ENCODE measurements around the gene SHLD1.
"Not testable (repeated sequence)": the region's sequence is repeated elsewhere in the genome, so short reads cannot be mapped to it uniquely, and the experiment has no call there.

The SHLD1 gene

GRCh38 chr20:5797165-5797564 lies 47.0 kb downstream of the SHLD1 start:
- no peak overlapping the region for H3K27ac ChIP-seq (ENCODE audit: low read length)
- no peaks in the 10 kb centered on the region for H3K4me1 ChIP-seq (ENCODE audit: control insufficient read depth, insufficient read depth, low read length)
- H3K9me3 ChIP-seq (ENCODE audit: control insufficient read depth, insufficient read depth, low read length) = no peaks in the 10 kb centered on the region
- no peak overlapping the region for H3K4me3 ChIP-seq (ENCODE audit: low read length)
- no CpG with 5 or more reads among the region's 1 CpG for WGBS (ENCODE audit: insufficient coverage, insufficient read length)
- H3K27me3 ChIP-seq (ENCODE audit: control insufficient read depth, insufficient read depth, low read length) = no peaks in the 10 kb centered on the region
- no peak for DNase-seq (ENCODE audit: low read depth, low spot score)
- no peaks in the 10 kb centered on the region for H3K36me3 ChIP-seq (ENCODE audit: control insufficient read depth, insufficient read depth, low read length)

- Histone ChIP-seq H3K36me3 (ENCODE audit: control insufficient read depth, insufficient read depth, low read length) (no peaks in the 10 kb centered on the region), H3K27ac (ENCODE audit: low read length) (no peak overlapping the region), H3K9me3 (ENCODE audit: control insufficient read depth, insufficient read depth, low read length) (no peaks in the 10 kb centered on the region), H3K4me3 (ENCODE audit: low read length) (no peak overlapping the region), H3K27me3 (ENCODE audit: control insufficient read depth, insufficient read depth, low read length) (no peaks in the 10 kb centered on the region), H3K4me1 (ENCODE audit: control insufficient read depth, insufficient read depth, low read length) (no peaks in the 10 kb centered on the region)
- WGBS (ENCODE audit: insufficient coverage, insufficient read length) = no CpG with 5 or more reads among the region's 7 CpGs
- no peak for DNase-seq (ENCODE audit: low read depth, low spot score)
Measured at GRCh38 chr20:5797843-5798462, 47.8 kb downstream of the SHLD1 start.

GRCh38 chr20:5803754-5804303 lies 53.6 kb downstream of the SHLD1 start:
- DNase-seq (ENCODE audit: low read depth, low spot score); H3K27ac ChIP-seq (ENCODE audit: low read length); H3K4me1 ChIP-seq (ENCODE audit: control insufficient read depth, insufficient read depth, low read length); H3K9me3 ChIP-seq (ENCODE audit: control insufficient read depth, insufficient read depth, low read length); H3K27me3 ChIP-seq (ENCODE audit: control insufficient read depth, insufficient read depth, low read length); H3K4me3 ChIP-seq (ENCODE audit: low read length); H3K36me3 ChIP-seq (ENCODE audit: control insufficient read depth, insufficient read depth, low read length): not testable (repeated sequence)
- no CpG with 5 or more reads among the region's 13 CpGs for WGBS (ENCODE audit: insufficient coverage, insufficient read length)

- no peak for DNase-seq (ENCODE audit: low read depth, low spot score)
- no peaks in the 10 kb centered on the region for H3K9me3 ChIP-seq (ENCODE audit: control insufficient read depth, insufficient read depth, low read length)
- H3K4me3 ChIP-seq (ENCODE audit: low read length) = no peak overlapping the region
- H3K27me3 ChIP-seq (ENCODE audit: control insufficient read depth, insufficient read depth, low read length) = no peaks in the 10 kb centered on the region
- no peaks in the 10 kb centered on the region for H3K36me3 ChIP-seq (ENCODE audit: control insufficient read depth, insufficient read depth, low read length)
- no peaks in the 10 kb centered on the region; the same call in 1 of the 2 replicates for H3K4me1 ChIP-seq (ENCODE audit: control insufficient read depth, insufficient read depth, low read length)
- H3K27ac ChIP-seq (ENCODE audit: low read length) = no peak overlapping the region
- 100% methylated on average over 1 of the region's 7 CpGs for WGBS (ENCODE audit: insufficient coverage, insufficient read length)
Measured at GRCh38 chr20:5806457-5807263, 56.5 kb downstream of the SHLD1 start.

GRCh38 chr20:5807431-5807830 lies 57.2 kb downstream of the SHLD1 start:
- WGBS (ENCODE audit: insufficient coverage, insufficient read length) = no CpG with 5 or more reads among the region's 3 CpGs
- H3K4me3 ChIP-seq (ENCODE audit: low read length) = no peak overlapping the region
- H3K27ac ChIP-seq (ENCODE audit: low read length) = no peak overlapping the region
- no peak for DNase-seq (ENCODE audit: low read depth, low spot score)
- no peaks in the 10 kb centered on the region; the same call in 1 of the 2 replicates for H3K4me1 ChIP-seq (ENCODE audit: control insufficient read depth, insufficient read depth, low read length)
- H3K36me3 ChIP-seq (ENCODE audit: control insufficient read depth, insufficient read depth, low read length) = no peaks in the 10 kb centered on the region
- H3K9me3 ChIP-seq (ENCODE audit: control insufficient read depth, insufficient read depth, low read length) = no peaks in the 10 kb centered on the region
- H3K27me3 ChIP-seq (ENCODE audit: control insufficient read depth, insufficient read depth, low read length) = no peaks in the 10 kb centered on the region

GRCh38 chr20:5808901-5809300 lies 58.7 kb downstream of the SHLD1 start:
- Histone ChIP-seq H3K4me1 (ENCODE audit: control insufficient read depth, insufficient read depth, low read length) (no peaks in the 10 kb centered on the region; the same call in 1 of the 2 replicates), H3K9me3 (ENCODE audit: control insufficient read depth, insufficient read depth, low read length) (no peaks in the 10 kb centered on the region), H3K27ac (ENCODE audit: low read length) (no peak overlapping the region), H3K36me3 (ENCODE audit: control insufficient read depth, insufficient read depth, low read length) (no peaks in the 10 kb centered on the region), H3K27me3 (ENCODE audit: control insufficient read depth, insufficient read depth, low read length) (no peaks in the 10 kb centered on the region), H3K4me3 (ENCODE audit: low read length) (no peak overlapping the region)
- no peak for DNase-seq (ENCODE audit: low read depth, low spot score)
- 100% methylated on average over 1 of the region's 2 CpGs for WGBS (ENCODE audit: insufficient coverage, insufficient read length)

GRCh38 chr20:5809495-5809894 lies 59.3 kb downstream of the SHLD1 start:
- Histone ChIP-seq H3K9me3 (ENCODE audit: control insufficient read depth, insufficient read depth, low read length) (no peaks in the 10 kb centered on the region), H3K4me1 (ENCODE audit: control insufficient read depth, insufficient read depth, low read length) (no peaks in the 10 kb centered on the region; the same call in 1 of the 2 replicates), H3K36me3 (ENCODE audit: control insufficient read depth, insufficient read depth, low read length) (no peaks in the 10 kb centered on the region), H3K4me3 (ENCODE audit: low read length) (no peak overlapping the region), H3K27ac (ENCODE audit: low read length) (no peak overlapping the region), H3K27me3 (ENCODE audit: control insufficient read depth, insufficient read depth, low read length) (no peaks in the 10 kb centered on the region)
- no CpG with 5 or more reads among the region's 5 CpGs for WGBS (ENCODE audit: insufficient coverage, insufficient read length)
- DNase-seq (ENCODE audit: low read depth, low spot score) = no peak

GRCh38 chr20:5810800-5811422 lies 60.7 kb downstream of the SHLD1 start:
- H3K9me3 ChIP-seq (ENCODE audit: control insufficient read depth, insufficient read depth, low read length) = no peaks in the 10 kb centered on the region
- no peaks in the 10 kb centered on the region for H3K36me3 ChIP-seq (ENCODE audit: control insufficient read depth, insufficient read depth, low read length)
- no CpG with 5 or more reads among the region's 5 CpGs for WGBS (ENCODE audit: insufficient coverage, insufficient read length)
- H3K4me3 ChIP-seq (ENCODE audit: low read length) = no peak overlapping the region
- no peak for DNase-seq (ENCODE audit: low read depth, low spot score)
- H3K4me1 ChIP-seq (ENCODE audit: control insufficient read depth, insufficient read depth, low read length) = no peaks in the 10 kb centered on the region; the same call in 1 of the 2 replicates
- no peak overlapping the region for H3K27ac ChIP-seq (ENCODE audit: low read length)
- H3K27me3 ChIP-seq (ENCODE audit: control insufficient read depth, insufficient read depth, low read length) = no peaks in the 10 kb centered on the region

- WGBS (ENCODE audit: insufficient coverage, insufficient read length) = 100% methylated on average over 1 of the region's 4 CpGs
- no peaks in the 10 kb centered on the region for H3K36me3 ChIP-seq (ENCODE audit: control insufficient read depth, insufficient read depth, low read length)
- no peak overlapping the region for H3K4me3 ChIP-seq (ENCODE audit: low read length)
- no peak overlapping the region for H3K27ac ChIP-seq (ENCODE audit: low read length)
- no peaks in the 10 kb centered on the region for H3K9me3 ChIP-seq (ENCODE audit: control insufficient read depth, insufficient read depth, low read length)
- no peak for DNase-seq (ENCODE audit: low read depth, low spot score)
- no peaks in the 10 kb centered on the region; the same call in 1 of the 2 replicates for H3K4me1 ChIP-seq (ENCODE audit: control insufficient read depth, insufficient read depth, low read length)
- no peaks in the 10 kb centered on the region for H3K27me3 ChIP-seq (ENCODE audit: control insufficient read depth, insufficient read depth, low read length)
Measured at GRCh38 chr20:5811746-5812145, 61.5 kb downstream of the SHLD1 start.

GRCh38 chr20:5818346-5818681 lies 68.1 kb downstream of the SHLD1 start:
- Histone ChIP-seq H3K4me1 (ENCODE audit: control insufficient read depth, insufficient read depth, low read length) (peaks cover 2% of the 10 kb centered on the region; the same call in 1 of the 2 replicates), H3K27ac (ENCODE audit: low read length) (no peak overlapping the region), H3K27me3 (ENCODE audit: control insufficient read depth, insufficient read depth, low read length) (no peaks in the 10 kb centered on the region), H3K9me3 (ENCODE audit: control insufficient read depth, insufficient read depth, low read length) (no peaks in the 10 kb centered on the region), H3K36me3 (ENCODE audit: control insufficient read depth, insufficient read depth, low read length) (no peaks in the 10 kb centered on the region), H3K4me3 (ENCODE audit: low read length) (no peak overlapping the region)
- WGBS (ENCODE audit: insufficient coverage, insufficient read length) = no CpG with 5 or more reads among the region's 1 CpG
- no peak for DNase-seq (ENCODE audit: low read depth, low spot score)

Data from iPS DF 6.9 (cell line).